NT2/D1 (cell line): Measurements from ENCODE around the gene TTLL11.

ENCODE experiments used
- SUZ12 ChIP-seq: IDR thresholded peaks from 2 replicates; pipeline ENCODE4 v1.6.1; 2011; ENCODE audit not compliant: insufficient read length, insufficient read depth; ENCODE audit errors: extremely low read depth
- YY1 ChIP-seq: IDR thresholded peaks from 2 replicates; pipeline ENCODE4 v1.6.1; 2011; ENCODE audit not compliant: insufficient read length, insufficient read depth

DNA sequence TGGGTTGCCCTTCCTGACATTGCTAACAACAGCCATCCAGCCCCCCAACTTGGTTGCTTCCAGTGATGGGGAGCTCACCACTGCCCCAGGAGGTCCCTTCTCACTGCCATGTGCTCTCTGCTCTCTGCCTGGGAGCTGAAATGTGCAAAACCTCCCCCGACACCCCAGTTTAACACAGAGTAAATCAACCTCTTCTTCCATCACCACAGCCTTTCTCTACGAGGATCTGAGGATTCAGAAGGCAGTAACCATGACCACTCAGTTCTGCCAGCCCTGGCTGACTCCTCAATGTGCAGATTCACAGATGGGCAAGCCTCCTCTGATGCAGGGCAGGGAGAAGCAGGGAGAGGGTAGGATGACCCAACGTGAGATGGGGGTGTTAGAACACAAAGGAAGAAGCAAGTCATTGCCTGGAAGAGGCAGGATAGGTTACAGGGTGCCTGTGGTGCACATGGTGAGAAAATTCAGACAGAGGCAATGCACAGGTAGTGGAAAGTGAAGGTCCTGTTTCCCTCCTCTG, 256.7 kb downstream of the TTLL11 start:
- TF ChIP-seq SUZ12, result no peak
- TF ChIP-seq YY1, result no peak
